T-cell (primary cell): ENCODE measurements around the gene DESI1. TPM values are rescaled to one million over a fixed set of nuclear protein-coding genes. Genes with fewer than 3 reads are reported as not detected.
"Not testable (repeated sequence)": the region's sequence is repeated elsewhere in the genome, so short reads cannot be mapped to it uniquely, and the experiment has no call there.

Experiments
- ATAC-seq, 4 experiments: fragments of 200-7000 bp in 3 of 4; fragments of 150-1000 bp in 1 of 4; cut with Tn5 transposase; replicated peaks in 1 of 4; 1 replicate in 3 of 4; 2 replicates in 1 of 4; pipeline ENCODE4 v1.10.0; 2021; ENCODE audit warnings: moderate library complexity in 3 of 4, mild to moderate bottlenecking in 2 of 4, moderate number of reproducible peaks in 1 of 4
- CTCF ChIA-PET, 2 donors: fragments of 300-600 bp; sonication (Branson Sonifier 250); formaldehyde crosslinking; loops; one replicate each; lab custom pipeline; 2022; ENCODE audit warnings: antibody characterized with exemption in 2 of 2; lab: Charles Lee
- POLR2A ChIA-PET, 2 donors: fragments of 300-600 bp; sonication (Branson Sonifier 250); formaldehyde crosslinking; loops; one replicate each; lab custom pipeline; 2022; ENCODE audit warnings: antibody characterized with exemption in 2 of 2; lab: Charles Lee
- DNase-seq, 35 experiments: peaks; one replicate each; pipeline versions ENCODE4 v3.0.0 to v3.0.0-alpha.2; 2013 to 2023
- H3K27ac ChIP-seq: one replicate; pipeline ENCODE4 v1.5.1; 2013; ENCODE audit warnings: low read length
- H3K27me3 ChIP-seq, 2 experiments: replicated peaks in 1 of 2; 1 replicate in 1 of 2; 2 replicates in 1 of 2; pipeline versions ENCODE4 v1.6.1 to v1.7.0; 2013; ENCODE audit warnings: low read length in 1 of 2, mixed read lengths in 1 of 2; ENCODE audit not compliant: control insufficient read depth in 2 of 2, insufficient read depth in 2 of 2; ENCODE audit errors: extremely low read depth in 1 of 2
- H3K36me3 ChIP-seq, 2 donors: 1 replicate in 1 of 2; 2 replicates in 1 of 2; pipeline versions ENCODE4 v1.6.1 to v1.7.0; 2013; ENCODE audit warnings: low read length in 1 of 2; ENCODE audit not compliant: control insufficient read depth in 2 of 2, insufficient read depth in 1 of 2; ENCODE audit errors: extremely low read depth in 1 of 2
- H3K4me1 ChIP-seq, 2 experiments: 1 replicate in 1 of 2; 2 replicates in 1 of 2; pipeline versions ENCODE4 v1.6.1 to v1.7.0; 2013; ENCODE audit warnings: low read length in 2 of 2, mixed read lengths in 1 of 2; ENCODE audit not compliant: insufficient read depth in 2 of 2, control insufficient read depth in 1 of 2; ENCODE audit errors: extremely low read depth in 1 of 2
- H3K4me3 ChIP-seq, 2 donors: 1 replicate in 1 of 2; 2 replicates in 1 of 2; pipeline versions ENCODE4 v1.5.1 to v1.7.0; 2013; ENCODE audit warnings: mild to moderate bottlenecking in 2 of 2, low read length in 1 of 2, moderate library complexity in 1 of 2; ENCODE audit not compliant: control insufficient read depth in 1 of 2; ENCODE audit errors: extremely low read depth in 1 of 2
- H3K9me3 ChIP-seq: 2 replicates; pipeline ENCODE4 v1.7.0; 2013
- H3K27ac Mint-ChIP-seq, 2 donors: one replicate each; pipeline ENCODE4 v1.8.0; 2020 to 2021; ENCODE audit warnings: mild to moderate bottlenecking in 2 of 2, mixed read lengths in 2 of 2
- H3K27me3 Mint-ChIP-seq, 2 donors: one replicate each; pipeline ENCODE4 v1.8.0; 2021 to 2022; ENCODE audit warnings: mixed read lengths in 2 of 2
- H3K36me3 Mint-ChIP-seq: one replicate; pipeline ENCODE4 v1.8.0; 2021; ENCODE audit warnings: mixed read lengths
- H3K4me1 Mint-ChIP-seq, 3 donors: one replicate each; pipeline ENCODE4 v1.8.0; 2020 to 2022; ENCODE audit warnings: mixed read lengths in 3 of 3, mild to moderate bottlenecking in 1 of 3
- H3K4me3 Mint-ChIP-seq, 3 donors: one replicate each; pipeline ENCODE4 v1.8.0; 2020 to 2022; ENCODE audit warnings: mild to moderate bottlenecking in 3 of 3, mixed read lengths in 3 of 3, moderate library complexity in 3 of 3
- H3K9me3 Mint-ChIP-seq, 3 donors: one replicate each; pipeline ENCODE4 v1.8.0; 2020 to 2022; ENCODE audit warnings: mixed read lengths in 3 of 3
- WGBS: methylation state at CpG from one replicate; pipeline ENCODE4 v1.1.5; 2013; ENCODE audit warnings: missing lambda C conversion rate; ENCODE audit not compliant: insufficient coverage; 5-methylcytosine and 5-hydroxymethylcytosine counted together
- total RNA-seq, 35 experiments: library from RNA in 6 of 35; stranded (reverse) in 6 of 35; fragments of 120-200 nt in 1 of 35; gene quantifications; one replicate each; pipeline versions ENCODE4 v1.2.1 to v1.2.4 and lab custom pipeline; 2013 to 2026

DESI1 gene
- total RNA-seq, 5 donors from 2014 or later (not counting 1 experiment from before 2014, with no cell fraction given) = 19.9 to 31.3 (median 28.7) TPM

GRCh38 chr22:41642331-41643110 is 21.7 kb upstream of the DESI1 start:
- H3K36me3 Mint-ChIP-seq = peaks cover 32% of the 10 kb centered on the region
- H3K4me3 ChIP-seq = no peak overlapping the region
- H3K9me3 ChIP-seq = no peaks in the 10 kb centered on the region
- ATAC-seq (no peak), DNase-seq (no peak)
- ChIA-PET POLR2A (no interaction called here), CTCF (no interaction called here)
- H3K27me3 ChIP-seq = no peaks in the 10 kb centered on the region
- peaks cover 5 to 14% (median 10%) of the 10 kb centered on the region in 3 donors for H3K4me1 Mint-ChIP-seq
- H3K4me3 Mint-ChIP-seq = no peak overlapping the region
- H3K27me3 Mint-ChIP-seq = no peaks in the 10 kb centered on the region
- no peaks in the 10 kb centered on the region for H3K9me3 Mint-ChIP-seq
- peaks cover 27 to 72% of the 10 kb centered on the region in 2 donors for H3K36me3 ChIP-seq
- WGBS = no CpG with 5 or more reads among the region's 6 CpGs
- H3K27ac ChIP-seq = no peak overlapping the region
- H3K27ac Mint-ChIP-seq = peak overlapping the region in 1 of 2 donors; percentile 19
- no peaks in the 10 kb centered on the region for H3K4me1 ChIP-seq

DNA sequence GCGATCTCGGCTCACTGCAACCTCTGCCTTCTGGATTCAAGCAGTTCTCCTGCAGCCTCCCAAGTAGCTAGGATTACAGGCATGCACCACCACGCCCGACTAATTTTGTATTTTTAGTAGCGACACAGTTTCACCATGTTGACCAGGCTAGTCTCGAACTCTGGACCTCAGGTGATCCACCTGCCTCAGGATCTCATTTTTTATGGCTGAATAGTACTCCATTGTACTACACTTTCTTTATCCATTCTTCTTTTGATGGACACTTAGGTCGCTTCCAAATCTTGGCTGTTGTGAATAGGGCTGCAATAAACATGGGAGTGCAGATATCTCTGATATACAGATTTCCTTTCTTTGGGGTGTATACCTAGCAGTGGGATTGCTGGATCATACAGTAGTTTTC is 21.0 kb upstream of the DESI1 start:
- no peak overlapping the region for H3K4me3 ChIP-seq
- H3K4me1 ChIP-seq = no peaks in the 10 kb centered on the region
- no peaks in the 10 kb centered on the region for H3K27me3 ChIP-seq
- WGBS = 98% methylated on average over 6 of the region's 7 CpGs
- Mint-ChIP-seq H3K9me3 (no peaks in the 10 kb centered on the region), H3K4me1 (peaks cover 5 to 14% (median 10%) of the 10 kb centered on the region in 3 donors), H3K27ac (no peak overlapping the region), H3K4me3 (no peak overlapping the region), H3K27me3 (no peaks in the 10 kb centered on the region), H3K36me3 (peaks cover 34% of the 10 kb centered on the region)
- CTCF ChIA-PET = no interaction called here
- no peaks in the 10 kb centered on the region for H3K9me3 ChIP-seq
- DNase-seq (no peak), ATAC-seq (no peak)
- peaks cover 25 to 74% of the 10 kb centered on the region in 2 donors for H3K36me3 ChIP-seq
- POLR2A ChIA-PET = no interaction called here
- no peak overlapping the region for H3K27ac ChIP-seq

DNA sequence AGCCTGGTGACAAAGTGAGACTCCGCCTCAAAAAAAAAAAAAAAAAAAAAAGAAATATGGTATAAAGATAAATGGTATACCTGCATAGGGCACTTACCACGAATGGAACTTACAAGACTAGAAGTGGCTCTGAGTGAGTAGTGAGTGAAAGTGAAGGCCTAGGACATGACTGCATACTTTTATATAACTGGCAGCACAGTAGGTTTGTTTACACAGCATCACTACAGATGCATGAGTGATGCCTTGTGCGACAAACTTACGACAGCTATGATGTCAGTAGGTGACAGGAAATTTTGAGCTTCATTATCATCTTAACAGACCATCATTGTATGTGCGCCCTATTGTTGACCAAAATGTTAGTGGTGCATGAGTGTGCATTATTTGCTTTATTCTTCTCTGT is 17.9 kb upstream of the DESI1 start:
- H3K4me1 Mint-ChIP-seq = peaks cover 7 to 21% (median 18%) of the 10 kb centered on the region in 3 donors
- no peaks in the 10 kb centered on the region for H3K9me3 ChIP-seq
- no peak for ATAC-seq
- H3K27ac ChIP-seq = no peak overlapping the region
- WGBS = 100% methylated on average over 2 of the region's 5 CpGs
- DNase-seq = no peak
- no peak overlapping the region for H3K4me3 ChIP-seq
- POLR2A ChIA-PET = interaction anchor here (0.5 to 0.7 kb wide), 2 partner anchors 11 to 149 kb away, joined by 4 to 6 read pairs; no protein-coding TSS in a partner anchor
- H3K4me3 Mint-ChIP-seq = no peak overlapping the region
- no peaks in the 10 kb centered on the region for H3K27me3 ChIP-seq
- H3K27ac Mint-ChIP-seq = no peak overlapping the region
- H3K4me1 ChIP-seq = no peaks in the 10 kb centered on the region
- H3K36me3 Mint-ChIP-seq = peaks cover 46% of the 10 kb centered on the region
- no peaks in the 10 kb centered on the region for H3K27me3 Mint-ChIP-seq
- no peaks in the 10 kb centered on the region for H3K9me3 Mint-ChIP-seq
- H3K36me3 ChIP-seq = peaks cover 30 to 82% of the 10 kb centered on the region in 2 donors
- CTCF ChIA-PET = interaction anchor here in 1 of 2 donors (0.6 to 1.0 kb wide), 3 partner anchors 28 to 430 kb away, joined by 4 to 5 read pairs (median 5); no protein-coding TSS in a partner anchor

DNA sequence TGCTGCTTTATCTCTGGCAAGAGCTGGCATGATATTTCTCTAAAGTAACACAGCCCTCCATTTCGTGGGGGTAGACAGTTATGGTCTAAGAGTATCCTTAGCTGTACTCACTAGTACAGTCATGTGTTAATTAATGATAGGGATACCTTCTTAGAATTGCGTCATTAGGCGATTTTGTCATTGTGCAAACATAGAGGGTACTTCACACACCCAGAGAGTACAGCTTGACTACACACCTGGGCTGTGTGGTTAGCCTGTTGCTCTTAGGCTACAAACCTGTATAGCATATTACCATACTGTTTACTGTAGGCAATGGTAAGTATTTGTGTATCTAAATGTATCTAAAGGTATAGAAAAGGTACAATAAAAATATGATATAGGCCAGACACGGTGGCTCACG is 17.3 kb upstream of the DESI1 start:
- Histone ChIP-seq H3K27ac (no peak overlapping the region), H3K4me1 (no peaks in the 10 kb centered on the region), H3K36me3 (peaks cover 28 to 83% of the 10 kb centered on the region in 2 donors), H3K27me3 (no peaks in the 10 kb centered on the region), H3K4me3 (no peak overlapping the region), H3K9me3 (no peaks in the 10 kb centered on the region)
- ATAC-seq (no peak), DNase-seq (no peak)
- CTCF ChIA-PET = interaction anchor here (0.6 to 0.7 kb wide), 5 partner anchors 99 to 430 kb away, joined by 3 to 11 read pairs (median 5); no protein-coding TSS in a partner anchor
- no peak overlapping the region for H3K27ac Mint-ChIP-seq
- no peak overlapping the region for H3K4me3 Mint-ChIP-seq
- H3K36me3 Mint-ChIP-seq = peaks cover 46% of the 10 kb centered on the region
- POLR2A ChIA-PET = interaction anchor here in 1 of 2 donors (0.6 kb wide), 1 partner anchor 209 kb away, joined by 8 read pairs; no protein-coding TSS in a partner anchor
- H3K9me3 Mint-ChIP-seq = no peaks in the 10 kb centered on the region
- peaks cover 8 to 25% (median 19%) of the 10 kb centered on the region in 3 donors for H3K4me1 Mint-ChIP-seq
- 100% methylated on average over 1 of the region's 5 CpGs for WGBS
- H3K27me3 Mint-ChIP-seq = no peaks in the 10 kb centered on the region

GRCh38 chr22:41637623-41638022 is 16.8 kb upstream of the DESI1 start:
- H3K36me3 Mint-ChIP-seq = peaks cover 42% of the 10 kb centered on the region
- H3K4me3 ChIP-seq, H3K9me3 Mint-ChIP-seq, H3K9me3 ChIP-seq, DNase-seq, H3K4me1 ChIP-seq, ATAC-seq, H3K27me3 Mint-ChIP-seq, H3K27ac Mint-ChIP-seq, H3K27me3 ChIP-seq, H3K4me3 Mint-ChIP-seq, H3K27ac ChIP-seq: not testable (repeated sequence)
- peaks cover 8 to 23% (median 19%) of the 10 kb centered on the region in 3 donors for H3K4me1 Mint-ChIP-seq
- ChIA-PET CTCF (interaction anchor here (0.7 kb wide), 4 partner anchors 16 to 452 kb away, joined by 5 to 11 read pairs (median 6); no protein-coding TSS in a partner anchor), POLR2A (interaction anchor here in 1 of 2 donors (0.6 kb wide), 1 partner anchor 208 kb away, joined by 8 read pairs; no protein-coding TSS in a partner anchor)
- H3K36me3 ChIP-seq = peaks cover 23 to 83% of the 10 kb centered on the region in 2 donors
- WGBS = 100% methylated on average over 3 of the region's 8 CpGs

- Histone ChIP-seq H3K9me3 (no peaks in the 10 kb centered on the region), H3K36me3 (peaks cover 21 to 77% of the 10 kb centered on the region in 2 donors), H3K4me1 (no peaks in the 10 kb centered on the region), H3K27ac (no peak overlapping the region), H3K27me3 (no peaks in the 10 kb centered on the region), H3K4me3 (no peak overlapping the region)
- Mint-ChIP-seq H3K4me1 (peaks cover 7 to 14% (median 11%) of the 10 kb centered on the region in 3 donors), H3K27me3 (no peaks in the 10 kb centered on the region), H3K36me3 (peaks cover 37% of the 10 kb centered on the region), H3K27ac (no peak overlapping the region), H3K9me3 (no peaks in the 10 kb centered on the region), H3K4me3 (no peak overlapping the region)
- POLR2A ChIA-PET = interaction anchor here (0.6 kb wide), 2 partner anchors 17 to 951 kb away, joined by 3 to 4 read pairs; no protein-coding TSS in a partner anchor
- CTCF ChIA-PET = no interaction called here
- WGBS = 95% methylated on average over 3 of the region's 7 CpGs
- ATAC-seq (no peak), DNase-seq (no peak)
Observed at GRCh38 chr22:41636467-41636866, 15.6 kb upstream of the DESI1 start.
